PC-9 (cell line): ENCODE results near the gene IQSEC1.

ENCODE experiments used
- CTCF ChIP-seq: fragments of 200-600 bp; sonication (generic); conservative IDR thresholded peaks from 2 replicates; pipeline ENCODE4 v1.6.1; 2017; ENCODE audit warnings: mixed run types, antibody characterized with exemption, mild to moderate bottlenecking, moderate library complexity
- EZH2 ChIP-seq: fragments of 200-600 bp; sonication (generic); IDR thresholded peaks from 2 replicates; pipeline ENCODE4 v1.8.0; 2017; ENCODE audit warnings: antibody characterized with exemption, low read depth

- TF ChIP-seq CTCF, result no peak
- TF ChIP-seq EZH2, result no peak
These were observed 65.8 kb downstream of the IQSEC1 start for GRCh38 chr3:13007251-13007941.
